Renal cortex interstitium (tissue), 11 donors: Measurements from ENCODE around the gene RPN2. TPM values are rescaled to one million over a fixed set of nuclear protein-coding genes. Genes with fewer than 3 reads are reported as not detected.

Experiments
- DNase-seq, 11 donors: peaks; one replicate each; pipeline ENCODE4 v3.0.0-alpha.2; 2013; ENCODE audit warnings: low read depth in 9 of 11, low spot score in 4 of 11; ENCODE audit errors: extremely low read depth in 1 of 11
- polyA plus RNA-seq, 3 donors: library from polyadenylated mRNA; unstranded; fragments of 120-200 nt; gene quantifications; one replicate each; pipeline ENCODE4 v1.2.1, GENCODE V29; 2013; ENCODE audit not compliant: insufficient read length in 3 of 3

RPN2 gene
- polyA plus RNA-seq, 3 donors: 281 to 309 (median 296) TPM

DNA sequence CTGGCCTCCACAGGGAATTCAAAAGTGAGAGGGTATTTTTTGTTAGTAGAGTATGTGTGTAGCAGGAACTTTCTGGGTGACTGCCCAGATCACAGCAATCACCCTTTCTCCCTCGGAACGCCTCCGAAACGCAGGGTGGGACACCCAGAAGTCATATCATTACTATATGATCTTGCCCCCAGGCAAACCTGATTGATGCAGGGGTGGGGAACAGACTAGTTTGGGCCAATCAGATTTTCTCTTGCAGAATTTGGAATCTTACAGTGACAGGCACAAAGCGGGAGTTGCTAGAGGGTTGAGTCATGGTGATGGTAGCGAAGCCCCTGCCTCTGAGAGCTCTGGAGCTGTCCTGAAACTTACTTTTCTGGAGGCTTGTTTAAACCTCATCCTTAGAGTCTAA, 16.5 kb upstream of the RPN2 start:
- no peak for DNase-seq

DNA sequence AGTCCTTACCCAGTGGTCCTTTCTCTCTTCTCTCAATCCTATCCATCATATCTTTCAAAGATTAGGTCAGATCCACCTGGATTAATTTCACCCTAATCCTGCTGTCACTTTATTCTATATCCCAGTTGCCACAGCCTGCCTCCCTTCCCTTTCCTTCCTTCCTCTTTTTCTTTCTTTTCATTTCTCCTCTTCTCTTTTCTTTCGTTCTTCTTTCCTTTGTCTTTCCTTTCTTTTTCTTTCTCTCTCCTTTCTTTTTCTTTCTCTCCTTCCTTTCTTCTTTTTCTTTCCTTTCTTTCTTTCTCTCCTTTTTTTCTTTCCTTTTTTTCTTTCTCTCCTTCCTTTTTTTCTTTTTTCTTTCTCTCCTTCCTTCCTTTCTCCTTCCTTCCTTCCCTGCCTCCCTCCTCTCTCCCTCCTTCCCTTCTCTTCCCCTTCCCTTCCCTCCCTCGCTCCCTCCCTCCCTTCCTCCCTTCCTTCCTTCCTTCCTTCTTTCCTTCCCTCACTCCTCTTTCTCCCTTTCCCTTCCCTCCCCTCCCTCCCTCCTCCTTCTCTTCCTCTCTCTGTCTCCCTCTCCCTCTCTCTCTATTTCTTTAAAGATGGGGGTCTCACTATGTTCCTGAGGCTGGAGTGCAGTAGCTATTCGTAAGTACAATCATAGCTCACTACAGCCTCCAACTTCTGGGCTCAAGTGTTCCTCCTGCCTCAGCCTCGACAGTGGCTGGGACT, 15.1 kb upstream of the RPN2 start:
- no peak for DNase-seq

DNA sequence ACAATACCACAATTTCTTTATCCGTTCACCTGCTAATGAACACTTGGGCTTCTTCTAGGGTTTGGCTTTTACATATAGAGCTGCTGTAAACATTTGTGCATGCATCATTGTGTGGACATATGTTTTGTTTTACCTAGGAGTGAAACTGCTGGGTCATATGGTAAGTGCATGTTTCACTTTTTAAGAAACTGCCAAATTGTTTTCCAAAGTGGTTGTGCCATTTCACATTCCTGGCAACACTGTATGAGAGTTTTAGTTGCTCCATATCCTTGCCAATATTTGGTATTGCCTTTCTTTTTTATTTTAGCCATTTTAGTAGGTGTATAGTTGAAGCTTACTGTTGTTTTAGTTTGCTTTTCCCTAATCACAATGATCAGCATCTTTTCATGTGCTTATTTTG, 14.1 kb upstream of the RPN2 start:
- no peak for DNase-seq

DNA sequence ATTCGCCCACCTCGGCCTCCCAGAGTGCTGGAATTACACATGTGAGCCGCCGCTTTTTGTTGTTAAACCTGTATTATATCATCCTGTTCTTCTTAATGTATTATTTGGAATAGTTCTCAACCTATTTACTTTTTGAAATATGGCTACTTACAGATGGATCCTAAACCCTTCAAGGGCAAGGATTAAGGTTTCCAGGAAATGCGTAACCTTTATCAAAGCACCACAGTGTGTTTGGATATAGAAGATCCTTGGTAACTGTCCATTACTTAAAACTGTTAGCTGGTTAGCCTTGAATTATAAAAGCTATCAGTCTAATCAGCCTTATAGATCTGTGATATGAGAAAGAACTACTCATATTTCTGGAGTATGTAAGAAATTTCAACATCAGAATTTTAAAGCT, 12.3 kb upstream of the RPN2 start:
- no peak for DNase-seq

DNA sequence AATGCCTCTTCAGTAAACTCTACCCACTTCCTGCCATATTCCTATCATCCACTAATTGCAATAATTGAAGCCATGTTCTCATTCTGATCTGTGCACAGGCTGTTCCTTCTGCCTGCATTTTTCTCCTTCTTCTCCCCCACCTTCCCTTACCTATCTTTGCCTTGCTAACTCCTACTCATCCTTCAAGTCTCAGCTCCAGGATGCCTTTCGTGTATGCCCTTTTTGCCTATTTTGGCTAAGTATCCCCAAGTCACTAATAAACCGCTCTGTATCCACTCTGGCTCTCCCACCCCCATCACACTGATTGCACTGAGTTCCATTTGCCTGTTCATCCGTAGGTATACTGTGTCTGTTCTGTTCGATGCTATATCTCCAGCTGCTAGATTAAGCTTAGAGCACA, 6.3 kb upstream of the RPN2 start:
- DNase-seq: no peak

DNA sequence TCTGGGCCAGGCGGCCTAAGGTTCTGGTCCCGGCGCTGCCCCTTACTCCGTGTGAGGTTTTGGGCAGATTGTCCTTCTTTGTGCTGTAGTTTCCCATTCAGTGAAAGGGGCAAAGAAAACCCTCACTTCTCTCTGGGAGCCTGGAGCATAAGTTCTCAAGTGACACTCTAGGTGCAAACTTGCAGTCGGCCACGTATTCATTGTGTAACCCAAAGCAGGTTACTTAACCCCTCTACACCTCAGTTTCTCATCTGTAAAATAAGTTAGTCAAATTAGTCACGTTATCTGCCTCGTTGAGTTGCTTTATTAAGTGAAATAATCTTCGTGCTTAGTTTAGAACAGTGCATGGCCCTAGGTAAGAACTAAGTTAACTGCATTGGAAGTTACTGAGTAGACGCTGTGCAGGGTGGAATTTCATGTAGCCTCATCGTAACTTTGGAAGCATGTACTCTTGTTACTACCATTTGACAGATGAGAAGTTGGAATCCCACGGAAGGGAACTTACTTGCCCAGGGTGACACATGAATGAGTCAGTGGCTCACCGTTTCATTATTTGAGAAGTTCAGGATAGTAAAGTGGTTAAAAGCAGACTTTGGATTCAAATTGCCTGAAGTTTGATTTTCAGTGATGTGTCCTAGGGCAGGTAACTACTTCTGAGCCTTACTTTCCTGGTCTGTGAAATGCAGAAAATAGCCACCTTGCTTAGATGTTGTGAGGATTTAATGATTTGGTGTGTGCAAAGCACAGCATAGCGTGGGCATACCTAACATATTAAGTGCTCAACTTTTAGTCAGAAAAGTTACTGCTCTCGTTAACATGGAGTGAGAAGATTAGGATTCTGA, 774 bp downstream of the RPN2 start:
- DNase-seq: no peak

DNA sequence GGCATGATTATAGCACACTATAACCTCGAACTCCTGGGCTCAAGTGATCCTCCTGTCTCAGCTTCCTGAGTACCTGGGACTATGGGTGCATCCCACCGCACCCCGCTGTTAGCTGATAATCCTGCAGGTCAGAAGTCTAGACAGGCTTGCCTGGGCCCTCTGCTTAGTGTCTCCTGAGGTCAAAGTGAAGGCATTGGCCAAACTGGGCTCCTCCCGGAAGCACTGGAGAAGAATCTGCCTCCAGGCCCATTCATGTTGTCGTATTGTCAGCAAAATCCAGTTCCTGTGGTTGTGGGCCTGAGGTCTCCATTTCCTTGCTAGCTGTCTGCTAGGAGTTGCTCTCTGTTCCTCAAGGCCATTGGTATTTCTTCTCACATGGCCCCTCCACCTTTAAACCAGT, 6.6 kb downstream of the RPN2 start:
- DNase-seq: no peak

DNA sequence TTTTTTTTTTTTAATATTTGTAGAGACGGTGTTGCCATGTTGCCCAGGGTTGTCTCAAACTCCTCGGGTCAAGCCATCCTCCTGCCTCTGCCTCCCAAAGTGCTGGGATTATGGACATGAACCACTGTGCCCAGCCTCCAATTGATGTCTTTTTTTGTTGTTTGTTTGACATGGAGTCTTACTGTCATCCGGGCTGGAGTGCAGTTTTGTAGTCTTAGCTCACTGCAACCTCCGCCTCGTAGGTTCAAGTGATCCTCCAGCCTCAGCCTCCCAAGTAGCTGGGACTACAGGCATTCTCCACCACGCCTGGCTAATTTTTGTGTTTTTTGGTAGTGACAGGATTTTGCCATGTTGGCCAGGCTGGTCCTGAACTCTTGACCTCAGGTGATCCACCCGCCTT, 9.7 kb downstream of the RPN2 start:
- DNase-seq: no peak

DNA sequence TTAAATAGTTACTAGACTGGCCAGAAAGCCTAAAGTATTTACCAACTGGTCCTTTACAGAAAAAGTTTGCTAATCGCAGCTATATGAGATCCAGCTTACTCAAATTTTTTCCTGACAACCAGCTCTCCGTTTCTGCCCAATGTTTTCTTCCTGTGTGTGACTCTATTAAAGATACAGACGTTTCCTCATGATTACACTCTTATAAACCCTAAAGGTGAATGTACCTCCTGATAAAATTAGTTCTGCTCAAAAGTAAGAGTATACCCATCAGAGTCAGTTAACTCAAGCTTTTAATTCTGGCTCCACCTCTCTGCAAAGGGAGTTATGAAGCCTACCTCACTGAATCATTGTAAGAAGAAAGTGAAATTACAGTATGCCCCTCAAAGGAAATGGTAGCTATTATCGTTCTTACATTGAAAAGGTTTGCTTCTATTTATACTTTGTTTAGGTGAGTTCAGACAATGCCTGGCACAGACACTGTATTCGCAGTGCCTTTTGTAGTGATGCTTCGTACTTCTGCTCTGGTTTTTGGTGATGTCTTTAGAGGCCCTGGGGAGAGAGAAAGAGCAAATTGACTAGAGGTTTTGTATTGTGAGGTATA, 10.4 kb downstream of the RPN2 start:
- no peak for DNase-seq

DNA sequence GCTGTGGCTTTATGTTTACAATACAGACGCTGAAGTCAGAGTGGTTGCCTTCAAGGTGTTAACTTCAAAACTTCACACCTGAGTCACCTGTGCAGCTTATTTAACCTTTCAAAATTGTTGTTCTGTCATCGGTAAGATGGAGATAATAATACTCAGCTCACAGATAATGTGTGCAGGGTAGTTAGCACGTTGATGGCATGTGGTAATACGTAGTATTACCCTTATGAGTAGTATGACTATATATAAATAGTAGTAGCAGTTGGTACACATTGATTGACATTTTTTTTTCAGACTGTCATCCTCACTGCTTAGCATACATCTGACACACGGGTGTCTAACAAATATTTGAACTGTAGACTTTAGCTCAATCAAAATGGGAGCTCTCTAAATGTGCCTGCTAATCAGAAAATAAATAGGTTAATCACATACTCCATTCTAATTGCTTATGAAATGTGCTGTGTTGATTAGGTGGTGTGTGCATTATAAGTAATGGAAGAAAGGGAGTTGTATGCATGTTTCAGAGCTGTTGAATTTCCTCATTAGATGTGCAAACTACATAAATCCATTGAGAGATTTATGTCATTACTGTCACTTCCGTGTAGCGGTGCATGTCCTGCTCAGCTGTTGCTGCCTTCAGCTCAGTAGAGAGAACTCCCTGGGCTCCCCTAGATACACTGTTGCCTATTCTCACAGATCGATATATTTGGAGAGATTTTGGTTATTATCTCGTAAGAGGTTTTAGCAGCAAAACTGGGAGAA, 11.4 kb downstream of the RPN2 start:
- no peak for DNase-seq

DNA sequence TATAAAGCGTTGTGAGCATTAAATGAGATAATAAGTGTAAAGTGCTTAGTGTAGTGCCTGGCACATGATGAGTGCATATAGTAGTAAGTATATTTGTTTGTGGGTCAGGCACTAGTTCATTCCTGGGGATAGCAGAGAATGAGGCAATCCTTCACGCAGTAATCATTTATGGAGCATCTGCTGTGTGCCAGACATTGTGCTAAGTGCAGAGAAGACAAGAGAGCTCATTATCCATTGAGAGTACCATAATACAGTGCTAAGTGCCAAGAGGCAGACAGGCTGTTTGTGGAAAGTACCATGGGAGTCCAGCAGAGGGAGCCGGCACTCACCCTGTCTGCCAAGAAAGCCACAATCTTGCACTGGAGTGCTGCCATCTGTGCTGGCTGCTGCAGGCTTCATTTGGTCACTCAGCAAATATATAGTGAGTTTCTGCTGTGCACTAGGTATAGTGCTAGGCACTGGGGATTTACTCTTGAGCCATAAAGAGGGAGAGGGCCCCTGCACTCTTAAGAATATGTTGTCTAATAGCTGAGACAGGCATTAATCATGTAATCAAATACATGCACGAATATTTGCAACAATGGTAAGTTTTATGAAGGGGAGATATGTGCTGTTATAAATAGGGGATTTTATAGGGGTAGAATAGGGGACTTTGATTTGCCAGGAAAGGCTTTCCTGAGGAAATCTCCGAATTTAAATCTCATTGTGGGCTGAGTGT, 13.2 kb downstream of the RPN2 start:
- DNase-seq: peak in 9 of 11 donors; percentile 56 to 79 (median 69)

DNA sequence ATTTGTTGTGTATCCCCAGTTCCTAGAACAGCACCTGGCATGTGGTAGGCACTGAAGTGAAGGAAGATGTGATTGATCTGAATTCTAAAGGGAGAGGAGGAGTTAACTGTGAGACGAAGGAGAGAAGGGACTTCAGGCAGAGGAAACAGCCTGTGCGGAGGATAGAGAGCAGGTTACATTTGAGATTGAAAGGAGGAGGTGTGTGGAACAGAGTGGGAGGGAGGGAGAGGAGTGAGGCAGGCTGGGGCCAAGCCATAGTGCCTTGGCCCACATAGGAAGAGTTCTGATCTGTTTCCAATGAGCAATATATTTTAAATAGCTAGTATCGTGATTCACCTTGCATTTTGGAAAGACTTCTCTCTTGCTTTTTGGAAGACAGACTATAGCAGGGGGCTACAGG, 14.1 kb downstream of the RPN2 start:
- DNase-seq: no peak

DNA sequence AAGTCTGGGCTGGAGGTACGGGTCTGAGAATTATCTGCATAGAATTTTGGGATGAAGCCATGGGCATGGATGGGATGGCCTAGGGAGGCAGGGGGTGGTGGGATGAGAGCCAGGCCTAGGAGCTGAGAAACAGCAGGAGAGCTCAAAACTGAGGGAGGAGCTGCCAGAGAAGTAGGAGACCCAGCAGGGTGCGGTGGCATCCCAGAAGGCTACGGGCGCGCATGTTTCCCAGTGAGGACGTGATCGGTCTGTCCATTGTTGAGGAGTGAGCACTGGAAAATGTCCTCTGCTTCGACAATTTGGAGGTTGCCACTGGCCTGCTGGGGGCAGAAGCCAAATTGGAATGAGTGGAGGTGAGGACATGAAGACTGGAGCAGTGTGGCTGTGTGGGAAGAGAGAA, 14.7 kb downstream of the RPN2 start:
- no peak for DNase-seq

DNA sequence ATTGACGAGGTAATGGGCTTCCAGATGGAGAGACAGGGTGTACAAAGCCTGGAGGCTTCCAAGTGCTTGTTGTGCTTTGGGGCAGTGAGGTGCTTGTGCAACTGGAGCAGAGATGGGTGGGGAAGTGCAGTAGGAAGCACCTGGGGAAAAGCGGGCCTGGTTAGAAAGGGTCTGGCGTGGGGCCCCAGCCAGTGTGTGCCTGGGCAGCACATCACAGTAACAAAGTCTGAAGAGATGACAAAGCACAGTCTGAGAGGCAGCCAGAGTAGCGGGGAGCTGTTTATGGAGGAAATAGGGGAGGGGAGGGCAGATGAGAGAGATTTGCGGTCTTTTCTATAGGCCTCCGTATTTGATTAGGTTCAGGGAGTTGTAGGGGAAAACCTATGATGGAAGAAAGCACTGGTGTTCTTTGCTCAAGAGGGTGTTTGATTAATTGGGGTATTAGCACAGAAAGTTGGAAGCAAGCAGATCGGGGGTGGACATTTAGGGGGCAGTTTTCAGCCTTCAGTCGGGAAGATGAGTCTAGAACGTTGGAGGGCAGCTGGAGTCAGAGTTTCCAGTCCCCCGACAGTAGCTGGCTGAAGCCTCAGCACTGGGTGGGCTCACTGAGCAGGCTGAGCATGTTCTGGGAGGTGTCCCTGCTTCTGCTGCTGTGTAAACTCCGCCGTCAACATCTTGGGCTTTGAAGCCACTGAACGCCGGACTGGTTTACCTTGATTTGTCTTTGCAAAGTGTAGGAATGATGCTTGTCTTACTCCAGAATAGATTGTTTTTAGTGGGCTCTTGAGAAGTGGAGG, 15.7 kb downstream of the RPN2 start:
- no peak for DNase-seq

DNA sequence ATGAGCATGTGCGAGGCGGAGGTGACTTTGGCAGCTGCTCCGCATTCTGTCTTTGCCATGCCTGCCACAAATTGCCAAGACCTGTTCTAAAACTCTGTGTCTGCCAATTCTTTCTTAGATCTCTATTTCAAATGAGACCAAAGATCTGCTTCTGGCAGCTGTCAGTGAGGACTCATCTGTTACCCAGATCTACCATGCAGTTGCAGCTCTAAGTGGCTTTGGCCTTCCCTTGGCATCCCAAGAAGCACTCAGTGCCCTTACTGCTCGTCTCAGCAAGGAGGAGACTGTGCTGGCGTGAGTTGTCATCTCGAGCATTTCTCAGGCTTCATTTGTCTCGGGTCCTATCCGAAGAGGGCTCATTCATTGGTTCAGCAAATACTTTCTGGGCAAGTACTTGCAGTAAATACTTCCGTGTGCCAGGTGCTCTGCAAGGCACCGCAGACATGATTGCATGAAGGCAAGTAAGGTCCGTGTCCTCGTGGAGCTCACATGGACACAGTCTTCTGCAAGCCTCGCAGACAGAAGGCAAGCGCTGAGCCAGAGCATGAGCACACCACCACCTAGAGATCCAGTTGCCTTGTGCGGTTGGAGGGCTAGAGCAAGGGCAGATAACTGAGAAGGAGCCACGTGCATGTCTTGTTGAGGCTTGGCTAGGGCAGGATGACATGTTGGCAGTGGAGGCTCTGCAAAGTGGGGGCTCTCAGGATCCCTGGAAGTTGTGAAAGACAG, 20.0 kb downstream of the RPN2 start:
- no peak for DNase-seq

DNA sequence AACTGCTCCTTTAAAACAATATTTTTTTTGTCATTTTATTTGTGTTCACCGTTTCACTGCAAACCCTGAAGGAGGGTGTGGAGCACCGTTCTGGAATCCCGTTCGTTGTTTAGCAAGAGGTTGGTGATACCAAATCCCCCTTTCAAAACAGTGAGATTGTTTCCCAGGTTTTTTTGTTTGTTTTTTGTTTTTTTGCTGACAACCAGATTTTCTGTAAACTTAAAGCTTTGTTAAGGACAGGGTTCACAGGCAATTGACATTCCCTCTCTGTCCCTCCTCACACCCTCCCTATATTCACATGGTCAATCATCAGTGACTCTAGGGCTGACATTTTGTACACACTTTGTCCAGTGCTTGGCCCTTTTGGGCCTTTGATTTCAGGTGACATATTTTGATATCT, 21.2 kb downstream of the RPN2 start:
- no peak for DNase-seq

DNA sequence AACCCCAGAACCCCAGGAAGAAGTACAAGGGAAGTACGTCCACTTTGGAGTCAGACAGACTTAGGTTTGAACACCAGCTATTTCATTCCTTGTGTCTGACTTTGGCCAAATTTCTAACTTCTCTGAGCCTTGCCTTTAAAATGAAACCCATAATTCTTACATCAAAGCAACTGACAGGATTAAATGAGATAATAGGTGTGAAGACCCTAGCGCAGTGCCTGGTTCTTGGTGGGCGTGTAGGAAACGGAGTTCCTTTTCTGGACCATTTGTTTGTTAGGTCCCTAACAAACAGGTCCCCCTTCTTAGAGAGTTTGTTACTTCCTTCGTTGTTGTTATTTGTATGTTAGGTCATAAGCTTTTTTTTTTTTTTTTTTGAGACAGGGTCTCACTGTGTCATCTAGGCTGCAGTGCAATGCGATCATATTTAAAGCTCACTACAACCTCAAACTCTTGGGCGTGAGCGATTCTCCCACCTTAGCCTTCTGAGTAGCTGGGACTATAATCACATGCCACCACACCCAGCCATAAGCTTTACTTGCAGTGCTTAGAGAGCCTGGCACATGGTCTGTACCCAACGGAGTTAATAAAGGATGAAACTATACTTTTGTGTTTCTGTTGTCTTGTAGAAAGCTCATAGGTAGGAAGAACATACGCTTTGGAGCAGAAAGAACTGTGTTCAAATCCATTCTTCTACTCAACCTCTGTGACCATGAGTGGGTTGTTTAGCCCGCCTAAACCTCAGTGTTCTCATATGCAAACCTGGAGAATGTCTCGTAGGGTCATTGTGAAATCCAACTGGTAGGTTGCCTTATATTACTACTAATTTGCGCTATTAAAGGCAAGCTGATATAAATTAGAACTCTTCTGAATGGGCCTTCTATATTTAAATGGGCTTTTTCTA, 22.0 kb downstream of the RPN2 start:
- DNase-seq: no peak
